GM12878 (cell line): ENCODE measurements around the gene TFPI2. TPM values are rescaled to one million over a fixed set of nuclear protein-coding genes. Genes with fewer than 3 reads are reported as not detected.

ENCODE experiments used
- ATAC-seq: fragments of 200-7000 bp; cut with Tn5 transposase; 3 replicates; pipeline ENCODE4 v1.9.1; 2020; ENCODE audit warnings: mild to moderate bottlenecking, moderate library complexity
- BruUV-seq: library from RNA; stranded (reverse); fragments of 400-500 nt; replicated peaks from 2 replicates; lab custom pipeline; 2021; lab: Mats Ljungman, UMichigan
- CTCF ChIA-PET: fragments of 300-600 bp; sonication (Branson Sonifier 250); formaldehyde crosslinking; extraction: SDS; loops from one replicate; lab custom pipeline; 2021; ENCODE audit warnings: inconsistent platforms; lab: Yijun Ruan, JAX
- POLR2A ChIA-PET: fragments of 350-600 bp; formaldehyde crosslinking; extraction: SDS; loops from one replicate; lab custom pipeline; 2021; ENCODE audit warnings: inconsistent platforms; lab: Charles Lee
- RAD21 ChIA-PET: fragments of 300-600 bp; sonication (Branson Sonifier 250); formaldehyde crosslinking; loops from one replicate; lab custom pipeline; 2023; ENCODE audit warnings: antibody characterized with exemption; ENCODE audit not compliant: unreplicated experiment; lab: Charles Lee
- SMC1A ChIA-PET: fragments of 300-600 bp; sonication (Branson Sonifier 250); formaldehyde crosslinking; loops from one replicate; lab custom pipeline; 2023; ENCODE audit not compliant: unreplicated experiment, uncharacterized antibody; lab: Charles Lee
- DNase-seq: peaks from one replicate; pipeline ENCODE4 v3.0.0-alpha.2; 2011; ENCODE audit warnings: low read depth, low spot score
- FAIRE-seq: peaks from 3 replicates; lab custom pipeline; 2011; peaks lifted over from hg19 to GRCh38; lab: Jason Lieb, UNC
- H2AFZ ChIP-seq: 2 replicates; pipeline ENCODE4 v1.6.0; 2011; ENCODE audit warnings: low read depth, low read length, control low read depth; ENCODE audit not compliant: control insufficient read depth
- H3K27ac ChIP-seq: 2 replicates; pipeline ENCODE4 v1.5.1; 2011; ENCODE audit warnings: control low read depth; ENCODE audit not compliant: control insufficient read depth, insufficient read depth
- H3K27me3 ChIP-seq, 2 experiments: replicated peaks in 1 of 2; 2 replicates each; pipeline versions ENCODE4 v1.6.0 to v1.6.1; 2011; ENCODE audit warnings: low read length in 1 of 2; ENCODE audit not compliant: control insufficient read depth in 2 of 2, insufficient read depth in 2 of 2
- H3K36me3 ChIP-seq, 2 experiments: 2 replicates each; pipeline ENCODE4 v1.5.1; 2011; ENCODE audit warnings: low read length in 1 of 2; ENCODE audit not compliant: control insufficient read depth in 2 of 2, insufficient read depth in 2 of 2
- H3K4me1 ChIP-seq: 2 replicates; pipeline ENCODE4 v1.6.1; 2011; ENCODE audit warnings: mild to moderate bottlenecking, low read length, moderate library complexity, mixed read lengths; ENCODE audit not compliant: control insufficient read depth, insufficient read depth
- H3K4me2 ChIP-seq: 2 replicates; pipeline ENCODE4 v1.6.0; 2011; ENCODE audit warnings: control low read depth; ENCODE audit not compliant: control insufficient read depth, insufficient read depth
- H3K4me3 ChIP-seq: fragments of 200-600 bp; sonication (generic); 2 replicates; pipeline ENCODE4 v1.5.1; 2016
- H3K79me2 ChIP-seq: 2 replicates; pipeline ENCODE4 v1.6.0; 2011; ENCODE audit warnings: low read length; ENCODE audit not compliant: control insufficient read depth, insufficient read depth
- H3K9ac ChIP-seq: 2 replicates; pipeline ENCODE4 v1.8.0; 2011; ENCODE audit warnings: low read length, control low read depth, mixed read lengths; ENCODE audit not compliant: control insufficient read depth, insufficient read depth
- H3K9me3 ChIP-seq: replicated peaks from 3 replicates; pipeline ENCODE4 v1.5.1; 2011; ENCODE audit warnings: mild to moderate bottlenecking, low read length; ENCODE audit not compliant: control insufficient read depth, insufficient read depth
- H4K20me1 ChIP-seq: 2 replicates; pipeline ENCODE4 v1.6.0; 2011; ENCODE audit not compliant: control insufficient read depth, insufficient read depth
- BMI1 ChIP-seq: fragments of 450-650 bp; IDR thresholded peaks from 2 replicates; pipeline ENCODE4 v1.6.1; 2016; ENCODE audit warnings: mild to moderate bottlenecking, moderate library complexity, borderline replicate concordance
- CHD1 ChIP-seq: IDR thresholded peaks from 2 replicates; pipeline ENCODE4 v1.6.1; 2012; ENCODE audit warnings: low read depth, low read length, improper control_type of control experiment
- CREB1 ChIP-seq: IDR thresholded peaks from 2 replicates; pipeline ENCODE4 v1.6.1; 2012; ENCODE audit warnings: low read depth, mild to moderate bottlenecking, inconsistent platforms
- KDM1A ChIP-seq: fragments of 200-600 bp; sonication (generic); IDR thresholded peaks from 2 replicates; pipeline ENCODE4 v1.6.1; 2016; ENCODE audit warnings: borderline replicate concordance
- NFIC ChIP-seq: IDR thresholded peaks from 2 replicates; pipeline ENCODE4 v1.6.1; 2012; ENCODE audit warnings: low read depth, mild to moderate bottlenecking, inconsistent platforms, low read length, moderate library complexity
- RAD21 ChIP-seq: IDR thresholded peaks from 2 replicates; pipeline ENCODE4 v1.6.1; 2011; ENCODE audit warnings: mild to moderate bottlenecking, low read depth, low read length, moderate library complexity; ENCODE audit not compliant: insufficient read depth
- RB1 ChIP-seq: fragments of 450-650 bp; formaldehyde crosslinking; IDR thresholded peaks from 2 replicates; pipeline ENCODE4 v1.6.1; 2017; ENCODE audit warnings: mild to moderate bottlenecking, borderline replicate concordance
- SIN3A ChIP-seq: IDR thresholded peaks from 2 replicates; pipeline ENCODE4 v1.6.1; 2012; ENCODE audit warnings: low read depth, low read length, improper control_type of control experiment
- SMC3 ChIP-seq: IDR thresholded peaks from 2 replicates; pipeline ENCODE4 v1.6.1; 2011; ENCODE audit warnings: low read length, improper control_type of control experiment, borderline replicate concordance
- SPI1 ChIP-seq: IDR thresholded peaks from 2 replicates; pipeline ENCODE4 v1.6.1; 2011; ENCODE audit warnings: low read depth, mild to moderate bottlenecking, low read length, moderate library complexity, borderline replicate concordance; ENCODE audit not compliant: insufficient read depth
- ZZZ3 ChIP-seq: IDR thresholded peaks from 2 replicates; pipeline ENCODE4 v1.6.1; 2011; ENCODE audit warnings: low read depth; ENCODE audit not compliant: control insufficient read depth, insufficient read length
- in situ Hi-C: fragments of 300-500 bp; cut with MboI; formaldehyde crosslinking; loops from 9 replicates; pipeline ENCODE4 v1.14.3; 2018; ENCODE audit warnings: mixed read lengths
- intact Hi-C: fragments of 100-400 bp; cut with micrococcal nuclease; formaldehyde crosslinking; loops from one replicate; pipeline ENCODE4 v1.14.2; 2022; ENCODE audit not compliant: unreplicated experiment
- polyA plus RNA-seq, 11 experiments: library from polyadenylated mRNA; depleted of rRNA in 4 of 11; unstranded in 6 of 11; stranded (reverse) in 5 of 11; fragments of >200 nt; fragmentation: Nextera tagmentation in 4 of 11; fragmentation: Illumina TruSeq in 1 of 11; extraction: Ambion mirVana in 4 of 11; extraction: Trizol in 1 of 11; gene quantifications; 1 replicate in 1 of 11; 2 replicates in 10 of 11; pipeline versions ENCODE4 v1.2.1 to v1.2.3, GENCODE V29; 2011 to 2016; ENCODE audit warnings: inconsistent platforms in 2 of 11, missing spikeins in 2 of 11, low read depth in 1 of 11
- total RNA-seq, 4 experiments: library from RNA; depleted of rRNA in 3 of 4; stranded (reverse); fragments of >200 nt in 3 of 4; fragmentation: Illumina TruSeq in 1 of 4; extraction: Trizol in 1 of 4; gene quantifications; 2 replicates each; pipeline versions ENCODE4 v1.2.1 to v1.2.3, GENCODE V29; 2013 to 2021

The TFPI2 gene
- total and polyA plus RNA-seq, 10 of the 15 experiments (the other 5 are each of a cell fraction or from before 2014, with no cell fraction given), result 0.07 to 1.1 (median 0.31) TPM; not detected in 5

DNA sequence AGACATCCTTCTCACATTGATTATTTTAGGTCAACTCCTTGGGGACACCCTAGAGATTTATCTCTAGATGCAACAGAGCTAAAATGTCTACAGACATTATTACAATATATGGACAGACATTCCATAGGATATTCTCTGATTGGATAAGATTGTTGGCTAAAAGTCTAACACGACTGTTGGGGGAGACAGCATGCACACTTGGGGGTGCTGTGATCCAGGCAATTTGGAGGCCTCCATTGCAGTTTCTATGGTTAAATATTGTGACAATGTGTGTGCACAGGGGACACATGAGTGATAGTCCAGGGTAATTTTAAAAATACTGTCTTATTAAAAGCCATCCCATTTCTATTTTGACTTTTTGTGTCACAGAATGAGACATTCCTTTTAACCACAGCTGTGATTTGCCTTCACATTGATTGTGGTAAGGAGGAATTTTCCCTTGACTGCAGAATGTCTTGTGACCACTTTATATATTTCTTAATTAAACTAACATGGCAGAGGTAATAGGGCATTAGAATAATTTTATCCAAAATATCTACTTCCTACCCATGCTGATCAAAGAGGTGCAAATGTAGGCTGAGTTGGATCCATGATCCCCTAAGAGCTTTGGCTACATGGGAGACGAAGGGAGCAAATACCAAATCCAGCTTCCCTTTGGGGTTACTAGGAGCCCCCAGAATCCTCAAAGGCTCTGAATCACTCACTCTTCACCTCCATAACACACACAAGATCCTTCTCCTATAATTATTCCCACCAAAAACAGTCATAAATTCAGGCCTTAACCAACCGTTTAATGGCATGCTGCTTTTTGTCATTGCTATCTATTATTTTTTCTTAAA, 7.3 kb downstream of the TFPI2 start (continued):
- TF ChIP-seq RAD21 (peak; percentile 24; the same call in 1 of the 2 replicates), SPI1 (no peak)

DNA sequence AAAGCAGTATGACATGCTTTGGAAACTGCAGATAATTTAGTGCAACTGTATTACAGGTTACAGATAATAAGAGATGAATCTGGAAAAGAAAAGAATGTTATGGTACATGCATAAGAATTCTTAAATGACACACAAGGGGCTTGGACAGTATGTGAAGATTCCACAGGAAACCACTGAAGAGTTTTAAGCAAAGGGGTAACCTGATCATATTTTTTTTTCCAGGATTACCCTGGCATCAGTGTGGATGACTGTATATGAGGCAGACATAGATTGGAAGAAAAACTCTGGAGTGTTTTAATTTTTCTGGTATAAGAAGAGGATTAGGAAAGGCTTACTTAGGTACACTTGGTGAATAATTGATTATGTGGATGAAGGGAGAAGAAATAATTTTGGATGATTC, 8.1 kb downstream of the TFPI2 start:
- in situ Hi-C loops, result no loop called here
- POLR2A ChIA-PET, result no interaction called here
- no peak overlapping the region for H3K4me2 ChIP-seq
- H3K27me3 ChIP-seq, result no peaks in the 10 kb centered on the region
- no peak overlapping the region for H3K4me3 ChIP-seq
- CTCF ChIA-PET, result interaction anchor here (0.9 to 1.6 kb wide), 5 partner anchors 16 to 555 kb away, joined by 3 to 7 read pairs (median 4); no protein-coding TSS in a partner anchor
- H3K4me1 ChIP-seq, result no peaks in the 10 kb centered on the region
- H3K9me3 ChIP-seq, result no peaks in the 10 kb centered on the region
- no peak overlapping the region for H2AFZ ChIP-seq
- no peak overlapping the region for H3K9ac ChIP-seq
- H3K27ac ChIP-seq, result no peak overlapping the region
- no peaks in the 10 kb centered on the region for H3K36me3 ChIP-seq
- ATAC-seq (no peak), DNase-seq (no peak)
- H4K20me1 ChIP-seq, result no peaks in the 10 kb centered on the region
- H3K79me2 ChIP-seq, result no peaks in the 10 kb centered on the region
- SMC1A ChIA-PET, result interaction anchor here (0.8 to 2.7 kb wide), 2 partner anchors 14 to 205 kb away, joined by 3 to 7 read pairs; no protein-coding TSS in a partner anchor
- RAD21 ChIA-PET, result interaction anchor here (1.7 to 2.7 kb wide), 2 partner anchors 205 to 512 kb away, joined by 4 to 8 read pairs; partner anchors contain the start of gene COL1A2
- TF ChIP-seq NFIC (no peak), CHD1 (no peak), SIN3A (no peak), SMC3 (no peak), ZZZ3 (no peak), RB1 (no peak), CREB1 (no peak), BMI1 (no peak), KDM1A (no peak)
- TF ChIP-seq, all 136 proteins: peak for 0
- BruUV-seq, result no TSS peak
- intact Hi-C loops, result loop anchor here (5.0 kb wide), 1 partner anchor 510 kb away; the partner anchor contains the start of gene COL1A2
- FAIRE-seq, result no peak
